ENCODE results near the gene CEND1. TPM values are rescaled to one million over a fixed set of nuclear protein-coding genes. Genes with fewer than 3 reads are reported as not detected.
A peak's percentile ranks its signal among the peaks of the same experiment; 100 is the strongest.

CEND1 gene
- total and polyA plus RNA-seq, 2 of the 13 experiments (the other 11 are each of a cell fraction or from before 2014, with no cell fraction given), result not detected

GRCh38 chr11:813072-813455 lies 23.2 kb upstream of the CEND1 start:
- H3K4me2 ChIP-seq (ENCODE audit: low read depth, low read length), result no peak overlapping the region
- H4K20me1 ChIP-seq (ENCODE audit: insufficient read depth, low read length), result peaks cover 24% of the 10 kb centered on the region
- ChIA-PET CTCF (ENCODE audit: low intra/inter-chr PET ratio, low total read pairs) (no interaction called here), POLR2A (interaction anchor here (0.9 to 1.9 kb wide), 2 partner anchors 8 to 30 kb away, joined by 3 to 9 read pairs; no protein-coding TSS in a partner anchor)
- ATAC-seq, result no peak
- no peak overlapping the region for H3K4me3 ChIP-seq (replicated peaks in 1 of 3; ENCODE audit: insufficient read depth in 1 of 3, low read depth in 2 of 3, low read length in 3 of 3)
- no peaks in the 10 kb centered on the region; a peak in 1 of 5 replicates for H3K27me3 ChIP-seq (ENCODE audit: control insufficient read depth in 1 of 2, insufficient read depth in 2 of 2, low read length in 2 of 2)
- DNase-seq (ENCODE audit: low spot score), result no peak
- H3K79me2 ChIP-seq (ENCODE audit: insufficient read depth, low read length), result peaks cover 29% of the 10 kb centered on the region
- no peak overlapping the region for H3K9ac ChIP-seq (ENCODE audit: insufficient read depth, low read depth, low read length)
- TF ChIP-seq ZNF460 (CRISPR knock-in tag; IDR thresholded peaks at IDR 0.05; ENCODE audit: borderline replicate concordance) (no peak), ZNF121 (CRISPR knock-in tag; IDR thresholded peaks at IDR 0.05) (peak; percentile 40), RBM22 (optimal IDR thresholded peaks at IDR 0.05; ENCODE audit: low read length) (peak; percentile 2), POLR2G (IDR thresholded peaks at IDR 0.05; ENCODE audit: low read depth, low read length) (0 out of 2 replicates have a peak, but pooled peaks have one; percentile 11), ZXDC (CRISPR knock-in tag; IDR thresholded peaks at IDR 0.05) (no peak), CEBPZ (IDR thresholded peaks at IDR 0.05; ENCODE audit: low read length) (no peak), MYC (CRISPR knock-in tag; IDR thresholded peaks at IDR 0.05; ENCODE audit: borderline replicate concordance) (no peak), MYPOP (CRISPR knock-in tag; IDR thresholded peaks at IDR 0.05) (no peak)
- no peaks in the 10 kb centered on the region for H3K9me3 ChIP-seq (ENCODE audit: low read length)
- WGBS (ENCODE audit: low lambda C conversion rate), result 95% methylated on average over 4 of the region's 6 CpGs
- peaks cover 19 to 27% of the 10 kb centered on the region in 2 experiments for H3K36me3 ChIP-seq (replicated peaks in 1 of 2; ENCODE audit: control insufficient read depth in 1 of 2, insufficient read depth in 2 of 2, low read length in 2 of 2)
- H2AFZ ChIP-seq (ENCODE audit: low read length), result no peak overlapping the region
- no TSS peak for BruUV-seq (replicated peaks)
- intact Hi-C loops (cut with micrococcal nuclease; ENCODE audit: unreplicated experiment), result no loop called here
- H3K4me1 ChIP-seq (ENCODE audit: insufficient read depth, low read length), result peaks cover 36% of the 10 kb centered on the region
- no peak for FAIRE-seq
- in situ Hi-C loops (cut with HindIII; ENCODE audit: extremely low pct_ligation_motif_present, low pct_unique_long_range_greater_than_20kb), result no loop called here
- no peak overlapping the region for H3K27ac ChIP-seq (ENCODE audit: extremely low read length, insufficient read depth, low read length)

Data from HepG2 (cell line).